IPS DF 4.7 (cell line): ENCODE measurements around the gene CAPN8.

ENCODE experiments used
- DNase-seq: peaks from one replicate; pipeline ENCODE4 v3.0.0-alpha.2; 2013; ENCODE audit warnings: low spot score; ENCODE audit errors: extremely low read depth

CAPN8 gene

GRCh38 chr1:223665592-223666312 is at the start of gene CAPN8:
Gene CAPN8, minus strand, starts transcription at chr1:223665701. Its CDS starts 55 bp downstream, at chr1:223665646.
- DNase-seq = no peak

- DNase-seq = no peak
Observed at GRCh38 chr1:223714849-223715603, 49.5 kb upstream of the CAPN8 start.

DNA sequence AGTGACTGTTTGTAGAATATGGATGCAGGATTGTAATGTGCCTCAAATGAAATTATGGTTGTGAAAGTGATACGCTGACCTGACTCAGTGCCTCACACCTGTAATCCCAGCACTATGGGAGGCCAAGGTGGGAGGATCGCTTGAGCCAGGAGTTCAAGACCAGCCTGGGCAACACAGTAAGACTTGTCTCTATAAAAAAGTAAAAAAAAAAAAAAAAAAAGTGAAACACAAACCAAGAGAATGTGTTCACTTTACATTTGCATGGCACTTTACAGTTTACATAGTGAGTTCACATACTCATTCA is 48.9 kb upstream of the CAPN8 start:
- DNase-seq = no peak

DNA sequence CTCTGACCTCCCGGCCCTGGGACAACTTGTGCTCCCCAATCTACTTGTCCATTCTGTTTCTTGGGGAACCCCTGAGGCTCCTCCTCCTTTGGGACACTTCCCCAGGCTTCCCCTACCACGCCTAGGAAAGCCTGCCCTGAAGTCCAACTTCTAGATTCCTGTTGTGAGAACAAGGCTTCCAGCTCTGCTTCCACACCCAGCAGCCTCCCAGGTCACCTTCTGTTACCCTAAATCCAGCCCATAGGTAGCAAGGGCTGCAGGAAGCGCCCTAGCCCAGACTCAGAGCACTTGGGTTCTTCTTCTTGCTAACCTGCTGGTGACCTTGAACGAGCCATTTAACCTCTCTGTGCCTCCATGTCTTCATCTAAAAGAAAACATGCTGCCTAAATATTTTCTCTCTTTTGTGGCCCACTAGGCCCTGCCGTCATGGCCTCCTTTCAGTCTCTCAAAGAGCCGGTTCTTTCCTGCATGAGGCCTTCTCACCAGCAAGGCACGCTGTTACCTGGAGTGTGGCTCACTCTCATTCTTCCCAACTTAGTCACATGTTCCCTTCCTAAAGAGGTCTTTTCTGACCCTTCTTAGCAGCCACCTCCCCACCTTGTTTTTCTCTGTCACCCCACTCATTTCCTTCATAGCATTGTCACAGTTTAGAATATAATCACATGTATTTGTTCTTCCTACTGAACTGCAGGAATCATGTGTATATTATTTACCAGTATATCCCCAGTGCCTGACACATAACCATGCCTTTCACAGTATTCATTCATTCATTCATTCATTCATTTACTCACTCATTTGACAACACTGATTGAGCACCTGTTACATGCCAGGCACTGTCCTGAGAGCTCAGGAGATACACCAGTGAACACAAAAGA is 48.3 kb upstream of the CAPN8 start:
- no peak for DNase-seq

DNA sequence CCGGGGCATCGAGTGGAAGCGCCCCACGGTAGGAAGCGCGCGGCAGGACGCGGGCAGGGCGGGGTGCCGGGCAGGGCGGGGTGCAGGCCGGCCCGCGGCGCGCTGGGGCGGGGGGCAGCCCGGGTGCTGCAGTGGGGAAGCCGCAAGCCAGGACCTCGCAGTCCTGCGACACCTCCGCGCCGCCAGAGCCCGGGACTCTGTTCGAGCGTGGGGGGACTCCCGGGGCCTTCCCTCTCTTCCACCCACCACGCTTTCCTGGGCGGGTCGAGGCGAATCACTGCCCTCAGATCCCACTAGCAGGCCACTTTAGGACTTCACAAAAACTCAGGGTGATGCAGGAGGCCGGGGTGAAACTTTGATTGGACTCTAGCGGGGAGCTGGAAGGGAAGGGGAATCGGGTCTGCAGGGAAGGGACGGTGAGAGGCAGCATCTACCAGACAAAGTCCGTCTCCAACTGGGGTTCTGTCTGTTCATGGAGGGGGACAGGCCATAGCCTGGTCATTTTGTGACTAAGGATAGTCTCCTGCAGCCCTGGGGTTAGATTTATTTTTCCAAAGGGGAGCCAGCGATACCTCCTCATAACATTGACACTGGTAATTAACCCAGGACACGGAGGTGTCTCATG is 47.5 kb upstream of the CAPN8 start:
- no peak for DNase-seq

DNA sequence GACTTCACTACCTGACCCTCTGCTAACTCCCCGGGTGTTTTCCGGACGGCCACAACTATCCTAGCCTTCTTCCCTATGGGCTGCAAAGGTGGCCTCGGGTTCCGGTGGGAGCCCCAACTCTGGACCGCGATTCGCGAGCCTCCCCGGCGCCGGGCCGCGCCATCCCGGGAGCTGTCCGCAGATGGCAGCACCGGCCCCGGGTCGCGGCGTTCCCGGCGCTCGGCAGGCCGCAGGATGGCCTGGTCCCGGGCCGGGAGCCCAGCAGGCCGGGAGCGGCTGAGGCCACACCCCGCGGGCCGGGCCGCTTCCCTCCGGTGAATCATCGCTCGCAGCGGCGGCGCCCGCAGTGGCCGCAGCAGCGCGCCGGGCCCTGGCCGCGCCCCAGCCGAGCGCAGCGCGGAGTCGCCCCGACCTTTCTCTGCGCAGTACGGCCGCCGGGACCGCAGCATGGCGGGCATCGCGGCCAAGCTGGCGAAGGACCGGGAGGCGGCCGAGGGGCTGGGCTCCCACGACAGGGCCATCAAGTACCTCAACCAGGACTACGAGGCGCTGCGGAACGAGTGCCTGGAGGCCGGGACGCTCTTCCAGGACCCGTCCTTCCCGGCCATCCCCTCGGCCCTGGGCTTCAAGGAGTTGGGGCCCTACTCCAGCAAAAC is 46.8 kb upstream of the CAPN8 start, which contains the start of gene CAPN2:
Gene CAPN2 (plus strand): TSS at position 346 of the 656 bp plus-strand sequence. CDS start 102 bp downstream, at position 448.
- no peak for DNase-seq

DNA sequence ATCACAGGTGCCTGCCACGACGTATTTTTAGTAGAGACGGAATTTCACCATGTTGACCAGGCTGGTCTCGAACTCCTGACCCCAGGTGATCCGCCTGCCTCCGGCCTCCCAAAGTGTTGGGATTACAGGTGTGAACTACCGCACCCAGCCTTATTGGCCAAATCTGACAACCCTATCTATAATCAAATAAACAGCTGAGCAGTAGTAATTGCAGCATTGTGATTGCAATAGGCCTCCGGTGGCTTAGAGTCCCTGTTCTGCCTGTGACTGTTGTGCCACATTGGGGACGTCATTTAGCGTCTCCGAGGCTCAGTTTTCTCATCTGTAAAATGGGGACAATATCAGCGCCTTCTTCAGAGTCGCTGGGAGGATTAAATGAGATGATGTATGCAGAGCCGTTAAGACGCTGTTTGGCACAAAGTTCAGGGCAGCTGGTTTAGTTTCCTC is 46.3 kb upstream of the CAPN8 start:
- no peak for DNase-seq

DNA sequence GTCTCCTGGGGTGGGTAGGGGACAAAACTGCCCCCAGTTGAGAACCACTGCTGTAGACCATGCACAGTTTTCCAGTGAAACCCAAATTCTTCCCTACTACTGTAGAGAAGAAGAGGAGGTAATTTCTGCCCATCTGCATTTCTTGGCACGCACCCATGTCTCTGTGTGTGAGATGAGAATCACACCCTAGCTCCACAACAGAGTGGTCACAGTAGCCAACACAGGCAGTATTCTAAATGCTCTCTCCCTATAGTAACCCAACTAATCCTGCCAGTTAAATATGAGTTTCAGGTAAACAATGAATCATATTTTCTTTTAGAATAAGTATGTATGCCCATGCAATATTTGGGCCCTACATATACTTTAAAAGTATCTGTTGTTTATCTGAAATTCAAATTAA is 45.7 kb upstream of the CAPN8 start:
- no peak for DNase-seq

GRCh38 chr1:223710179-223711133 is 45.0 kb upstream of the CAPN8 start:
- no peak for DNase-seq

GRCh38 chr1:223709598-223709997 is 44.1 kb upstream of the CAPN8 start:
- no peak for DNase-seq

GRCh38 chr1:223708651-223709268 is 43.3 kb upstream of the CAPN8 start:
- no peak for DNase-seq

- no peak for DNase-seq
Observed at GRCh38 chr1:223708001-223708359, 42.5 kb upstream of the CAPN8 start.

DNA sequence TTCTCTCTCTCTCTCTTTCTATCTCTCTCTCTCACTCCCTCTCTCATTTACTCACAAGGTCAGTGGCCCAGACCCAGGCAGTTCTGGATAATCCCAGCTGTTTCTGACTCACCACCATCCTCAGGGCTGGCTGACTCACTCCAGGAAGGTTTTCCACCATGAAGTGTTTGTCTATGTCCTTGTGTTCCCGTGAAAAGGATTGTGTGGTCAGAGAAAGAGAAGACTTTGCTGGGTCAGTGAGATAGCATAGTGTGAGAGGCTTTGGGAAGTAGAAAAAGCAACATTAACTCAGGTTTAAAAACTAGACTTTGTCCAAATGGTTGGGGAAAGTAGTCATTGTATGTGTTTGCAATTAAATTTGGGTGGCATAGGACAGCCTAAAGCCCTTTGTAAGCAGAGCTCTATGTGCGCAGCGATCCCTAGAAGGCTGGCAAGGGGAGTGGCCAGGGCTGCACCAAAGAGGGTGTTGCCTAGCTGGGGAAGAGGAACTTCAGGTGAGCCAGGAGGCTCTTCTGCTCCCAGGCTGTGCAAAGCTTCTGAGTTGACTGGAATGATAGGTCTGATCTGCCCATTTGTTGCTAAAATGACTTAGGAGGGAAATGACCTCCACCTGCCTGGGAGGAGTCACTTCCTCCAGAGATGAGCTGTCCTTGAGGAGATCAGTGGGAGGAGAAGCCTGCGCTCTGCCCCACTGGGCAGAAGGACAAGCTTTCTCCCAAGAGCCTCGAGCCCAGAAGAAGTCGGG is 41.9 kb upstream of the CAPN8 start:
- no peak for DNase-seq

DNA sequence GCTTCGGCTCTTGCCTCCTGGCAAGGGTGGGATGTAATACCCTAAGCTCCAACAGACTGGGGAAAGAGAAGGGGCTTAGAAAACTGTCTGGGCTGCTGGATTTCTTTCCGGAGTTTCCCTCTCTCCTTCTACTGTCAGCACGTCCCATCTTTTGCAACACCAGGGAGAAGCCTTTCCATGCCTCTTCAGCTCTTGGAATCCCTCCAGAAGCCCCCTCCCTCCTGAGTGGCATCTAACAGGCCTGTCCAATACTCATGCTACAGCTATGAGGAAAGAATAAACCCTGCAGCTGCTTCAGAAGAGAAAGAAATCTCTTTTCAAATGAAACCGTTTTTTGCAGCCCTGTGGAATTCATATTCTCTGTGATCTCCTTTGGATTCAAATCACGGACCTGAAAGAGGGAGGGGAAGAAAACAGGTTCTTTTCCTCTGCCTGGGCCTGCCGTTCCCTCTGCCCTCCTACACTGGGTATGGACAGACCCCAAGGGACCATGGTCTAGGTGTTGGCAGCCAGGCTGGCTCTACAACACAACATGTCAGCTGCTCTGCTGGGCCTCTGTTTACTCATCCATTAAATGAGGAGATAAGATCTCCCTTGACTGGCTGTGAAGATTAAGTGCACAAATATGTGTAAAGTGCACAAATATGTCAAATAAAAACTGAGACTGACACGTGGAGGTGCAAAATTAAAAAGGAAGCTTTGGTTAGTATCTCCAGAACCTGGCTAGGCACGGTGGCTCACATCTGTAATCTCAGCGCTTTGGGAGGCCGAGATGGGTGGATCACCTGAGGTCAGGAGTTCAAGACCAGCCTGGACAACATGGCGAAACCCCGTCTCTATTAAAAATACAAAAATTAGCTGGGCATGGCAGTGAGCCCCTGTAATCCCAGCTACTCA is 40.8 kb upstream of the CAPN8 start:
- no peak for DNase-seq

DNA sequence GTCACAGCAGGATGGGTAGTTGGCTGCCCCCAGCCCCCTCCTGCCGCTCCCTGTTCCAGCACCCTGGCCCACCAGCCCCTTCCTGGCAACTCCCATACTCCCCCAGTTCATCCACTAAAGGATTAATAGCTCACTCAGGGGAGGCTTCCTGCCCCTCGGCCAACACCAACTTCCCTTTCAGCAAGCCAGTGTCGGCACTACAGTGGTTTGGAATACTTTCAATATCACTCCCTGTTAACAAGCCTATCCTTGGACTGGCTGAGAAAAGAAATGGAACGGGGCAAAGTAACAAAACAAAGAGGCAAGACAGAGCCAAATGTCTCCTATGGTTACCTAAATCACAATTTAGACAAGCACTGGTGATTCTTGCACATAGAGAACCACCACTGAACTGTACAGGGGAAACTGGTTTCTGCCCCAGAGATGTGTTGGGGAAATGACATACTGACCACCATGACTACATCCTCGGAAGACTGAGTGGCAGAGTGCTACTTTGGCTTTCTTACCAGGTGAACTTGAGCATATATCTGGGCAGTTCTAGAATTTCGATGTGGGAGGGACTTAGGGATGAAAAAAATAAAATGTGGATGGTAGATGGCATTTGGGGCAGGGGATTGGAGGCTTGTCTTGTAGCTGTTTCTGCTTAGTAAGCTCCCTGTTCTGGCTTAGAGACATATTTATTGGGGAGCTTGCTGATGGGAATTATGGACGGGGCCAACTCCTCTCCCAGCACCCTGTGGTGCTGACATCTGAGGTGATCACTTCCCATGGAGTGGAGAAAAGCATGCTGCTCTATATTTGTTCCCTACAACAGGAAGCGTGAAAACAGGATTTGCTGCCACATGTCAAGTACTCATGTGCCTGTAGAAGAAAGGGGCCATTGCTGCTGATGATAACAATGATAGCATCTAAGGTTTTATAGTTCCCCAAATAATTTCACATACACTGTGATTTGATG is 39.7 kb upstream of the CAPN8 start:
- DNase-seq = no peak

DNA sequence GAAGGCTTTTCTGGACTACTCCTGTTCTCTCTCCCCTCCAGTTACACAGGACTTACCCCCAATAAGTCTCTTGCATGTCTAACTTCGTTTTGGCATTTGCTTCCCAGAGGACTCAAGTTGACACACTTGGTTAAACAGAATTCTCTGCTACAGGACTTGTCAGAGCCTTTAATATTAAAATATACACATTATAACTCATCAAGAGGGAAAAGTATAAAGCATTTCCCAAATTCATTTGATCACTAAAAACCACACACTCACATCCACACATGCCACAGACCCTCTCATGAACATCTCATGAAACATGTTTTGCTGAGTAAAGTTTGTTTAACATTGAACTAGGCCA is 38.1 kb upstream of the CAPN8 start:
- DNase-seq = no peak
